Activated T-helper 2 cell treated with anti-CD3 and anti-CD28 coated beads, Interferon-gamma antibody, Interleukin-2, Interleukin-4, amounts not matched to agents 10 μg/mL and 5 μg/mL and 100 μg/mL, durations not matched to agents 14 hours and 24 hours and 36 hours (primary cell): ENCODE measurements around the gene CST11. TPM values are rescaled to one million over a fixed set of nuclear protein-coding genes. Genes with fewer than 3 reads are reported as not detected.
A peak's percentile ranks its signal among the peaks of the same experiment; 100 is the strongest.

ENCODE experiments used
- DNase-seq: peaks from one replicate; pipeline ENCODE4 v3.0.0; 2021; ENCODE audit warnings: low spot score
- H3K27ac Mint-ChIP-seq: one replicate; pipeline ENCODE4 v1.8.0; 2021; ENCODE audit warnings: mixed read lengths
- H3K27me3 Mint-ChIP-seq: one replicate; pipeline ENCODE4 v1.8.0; 2021; ENCODE audit warnings: low read depth, mixed read lengths
- H3K36me3 Mint-ChIP-seq: one replicate; pipeline ENCODE4 v1.8.0; 2021; ENCODE audit warnings: low read depth, mixed read lengths
- H3K4me1 Mint-ChIP-seq: one replicate; pipeline ENCODE4 v1.8.0; 2021; ENCODE audit warnings: low read depth, mixed read lengths
- H3K4me3 Mint-ChIP-seq: one replicate; pipeline ENCODE4 v1.8.0; 2021; ENCODE audit warnings: low read depth, mild to moderate bottlenecking, moderate library complexity, mixed read lengths
- H3K9me3 Mint-ChIP-seq: one replicate; pipeline ENCODE4 v1.8.0; 2021; ENCODE audit warnings: mixed read lengths
- intact Hi-C: fragments of 100-400 bp; cut with micrococcal nuclease; formaldehyde crosslinking; loops from one replicate; pipeline ENCODE4 v1.15.1; 2023
- total RNA-seq: library from RNA; stranded (reverse); gene quantifications from 2 replicates; pipeline ENCODE4 v1.2.3, GENCODE V29; 2022

Gene CST11
- total RNA-seq, 1 donor from 2014 or later: not detected

GRCh38 chr20:23412026-23412425 is 40.6 kb downstream of the CST11 start:
- intact Hi-C loops: no loop called here

GRCh38 chr20:23410916-23411695 is 41.6 kb downstream of the CST11 start:
- intact Hi-C loops: no loop called here
- Mint-ChIP-seq H3K36me3 (peaks cover 19% of the 10 kb centered on the region), H3K27ac (no peak overlapping the region), H3K4me1 (peaks cover 34% of the 10 kb centered on the region), H3K4me3 (no peak overlapping the region), H3K27me3 (no peaks in the 10 kb centered on the region), H3K9me3 (no peaks in the 10 kb centered on the region)
- no peak for DNase-seq

More at GRCh38 chr20:23412026-23412425, 40.6 kb downstream of the CST11 start:
- DNase-seq: no peak
- Mint-ChIP-seq H3K27ac (no peak overlapping the region), H3K27me3 (no peaks in the 10 kb centered on the region), H3K4me1 (peaks cover 32% of the 10 kb centered on the region), H3K9me3 (no peaks in the 10 kb centered on the region), H3K36me3 (peaks cover 21% of the 10 kb centered on the region), H3K4me3 (no peak overlapping the region)

- H3K27me3 Mint-ChIP-seq: no peaks in the 10 kb centered on the region
- H3K36me3 Mint-ChIP-seq: peaks cover 12% of the 10 kb centered on the region
- H3K9me3 Mint-ChIP-seq: no peaks in the 10 kb centered on the region
- no peak overlapping the region for H3K27ac Mint-ChIP-seq
- peaks cover 31% of the 10 kb centered on the region for H3K4me1 Mint-ChIP-seq
- DNase-seq: no peak
- intact Hi-C loops: no loop called here
- no peak overlapping the region for H3K4me3 Mint-ChIP-seq
These were observed 42.9 kb downstream of the CST11 start for GRCh38 chr20:23409800-23410199.

GRCh38 chr20:23408957-23409356 is 43.7 kb downstream of the CST11 start:
- no peak overlapping the region for H3K4me3 Mint-ChIP-seq
- H3K4me1 Mint-ChIP-seq: peaks cover 35% of the 10 kb centered on the region
- intact Hi-C loops: loop anchor here (1.0 kb wide), 2 partner anchors 10 to 11 kb away; no protein-coding TSS in a partner anchor
- H3K9me3 Mint-ChIP-seq: no peaks in the 10 kb centered on the region
- H3K27me3 Mint-ChIP-seq: no peaks in the 10 kb centered on the region
- H3K27ac Mint-ChIP-seq: no peak overlapping the region
- no peak for DNase-seq
- peaks cover 14% of the 10 kb centered on the region for H3K36me3 Mint-ChIP-seq

- peaks cover 36% of the 10 kb centered on the region for H3K4me1 Mint-ChIP-seq
- H3K27me3 Mint-ChIP-seq: no peaks in the 10 kb centered on the region
- no peaks in the 10 kb centered on the region for H3K9me3 Mint-ChIP-seq
- no peak overlapping the region for H3K4me3 Mint-ChIP-seq
- intact Hi-C loops: loop anchor here (1.0 kb wide), 2 partner anchors 9 to 12 kb away; no protein-coding TSS in a partner anchor
- H3K36me3 Mint-ChIP-seq: peaks cover 17% of the 10 kb centered on the region
- DNase-seq: no peak
- H3K27ac Mint-ChIP-seq: peak overlapping the region; percentile 79
These were observed 44.8 kb downstream of the CST11 start for GRCh38 chr20:23407781-23408464.

- no peaks in the 10 kb centered on the region for H3K9me3 Mint-ChIP-seq
- DNase-seq: no peak
- H3K27me3 Mint-ChIP-seq: no peaks in the 10 kb centered on the region
- H3K4me1 Mint-ChIP-seq: peaks cover 40% of the 10 kb centered on the region
- intact Hi-C loops: no loop called here
- H3K36me3 Mint-ChIP-seq: peaks cover 27% of the 10 kb centered on the region
- H3K4me3 Mint-ChIP-seq: no peak overlapping the region
- H3K27ac Mint-ChIP-seq: no peak overlapping the region
These were observed 45.8 kb downstream of the CST11 start for GRCh38 chr20:23406880-23407279.

- H3K4me3 Mint-ChIP-seq: no peak overlapping the region
- no peak for DNase-seq
- H3K9me3 Mint-ChIP-seq: no peaks in the 10 kb centered on the region
- peaks cover 56% of the 10 kb centered on the region for H3K4me1 Mint-ChIP-seq
- peaks cover 31% of the 10 kb centered on the region for H3K36me3 Mint-ChIP-seq
- H3K27ac Mint-ChIP-seq: no peak overlapping the region
- H3K27me3 Mint-ChIP-seq: no peaks in the 10 kb centered on the region
- intact Hi-C loops: no loop called here
These were observed 48.5 kb downstream of the CST11 start for GRCh38 chr20:23404196-23404595.

- no peaks in the 10 kb centered on the region for H3K27me3 Mint-ChIP-seq
- H3K27ac Mint-ChIP-seq: no peak overlapping the region
- no peaks in the 10 kb centered on the region for H3K9me3 Mint-ChIP-seq
- no peak overlapping the region for H3K4me3 Mint-ChIP-seq
- peaks cover 60% of the 10 kb centered on the region for H3K4me1 Mint-ChIP-seq
- peaks cover 31% of the 10 kb centered on the region for H3K36me3 Mint-ChIP-seq
- intact Hi-C loops: no loop called here
- DNase-seq: no peak
These were observed 48.9 kb downstream of the CST11 start for GRCh38 chr20:23403751-23404150.

- H3K9me3 Mint-ChIP-seq: no peaks in the 10 kb centered on the region
- H3K27ac Mint-ChIP-seq: no peak overlapping the region
- no peak for DNase-seq
- intact Hi-C loops: no loop called here
- H3K4me3 Mint-ChIP-seq: no peak overlapping the region
- peaks cover 40% of the 10 kb centered on the region for H3K36me3 Mint-ChIP-seq
- no peaks in the 10 kb centered on the region for H3K27me3 Mint-ChIP-seq
- peaks cover 55% of the 10 kb centered on the region for H3K4me1 Mint-ChIP-seq
These were observed 51.6 kb downstream of the CST11 start for GRCh38 chr20:23401051-23401450.

Other genes starting within 250 kb of the CST11 start
- gene NXT1, start 102.1 kb downstream of the CST11 start, total RNA-seq: 49.7 and 55.7 TPM in 2 replicates
- gene GZF1, start 90.7 kb downstream of the CST11 start, total RNA-seq: 9.6 and 13.2 TPM in 2 replicates
- gene NAPB, start 31.4 kb downstream of the CST11 start, total RNA-seq: 13.8 and 14.0 TPM in 2 replicates
- not detected in 2 replicates for gene CSTL1, start 13.2 kb downstream of the CST11 start, total RNA-seq
- not detected in 2 replicates for gene CST8, start 38.2 kb upstream of the CST11 start, total RNA-seq
- not detected in 2 replicates for gene CST9L, start 115.6 kb upstream of the CST11 start, total RNA-seq
- not detected in 2 replicates for gene CST9, start 153.0 kb upstream of the CST11 start, total RNA-seq
- 0.82 and 1.5 TPM in 2 replicates for gene CST3, start 185.1 kb upstream of the CST11 start, total RNA-seq
- not detected in 2 replicates for gene CST4, start 236.2 kb upstream of the CST11 start, total RNA-seq